ENCODE data around the gene SLC25A48. TPM values are rescaled to one million over a fixed set of nuclear protein-coding genes. Genes with fewer than 3 reads are reported as not detected.
A peak's percentile ranks its signal among the peaks of the same experiment; 100 is the strongest.

Gene SLC25A48
- total RNA-seq, 1 donor from 2014 or later = not detected

DNA sequence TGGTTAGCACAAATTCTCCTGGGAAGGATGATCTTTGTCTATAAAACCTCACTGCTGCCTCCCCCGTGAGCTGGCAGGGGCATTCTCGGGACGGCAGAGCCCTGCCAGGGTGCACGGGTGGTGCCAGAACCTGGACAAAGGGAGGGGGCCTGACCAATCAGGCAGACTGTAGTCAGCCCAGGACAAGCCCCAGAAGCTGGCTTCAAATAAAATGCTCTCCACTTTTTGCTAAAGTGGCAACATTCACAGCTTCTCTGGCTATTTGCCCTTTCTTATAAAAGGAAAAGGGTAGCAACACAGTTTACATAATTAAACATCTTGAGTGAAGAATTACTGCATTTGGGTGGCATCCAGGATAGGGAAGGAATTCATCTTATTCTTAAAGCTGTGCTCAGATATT, 46.8 kb downstream of the SLC25A48 start:
- DNase-seq (ENCODE audit: low spot score) = no peak

DNA sequence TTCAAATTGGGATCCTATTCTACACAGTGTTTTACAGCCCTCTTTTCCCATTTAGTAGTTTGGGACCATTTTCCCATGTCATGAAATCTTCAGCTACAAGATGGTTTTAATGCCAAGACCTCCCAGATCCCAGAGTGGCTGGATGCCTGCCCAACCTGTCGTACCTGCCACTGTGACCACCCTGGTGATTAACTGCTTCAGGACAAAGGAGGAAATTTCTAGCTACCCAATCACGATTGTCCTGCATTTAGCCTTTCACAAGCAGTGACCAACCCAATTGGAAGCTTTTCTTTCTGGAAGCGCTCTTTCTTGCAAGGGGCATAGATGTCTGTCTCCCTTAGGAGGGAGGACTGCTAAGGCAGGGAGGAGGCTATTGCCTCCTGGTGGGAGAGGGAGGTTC, 47.4 kb downstream of the SLC25A48 start:
- no peak for DNase-seq (ENCODE audit: low spot score)

DNA sequence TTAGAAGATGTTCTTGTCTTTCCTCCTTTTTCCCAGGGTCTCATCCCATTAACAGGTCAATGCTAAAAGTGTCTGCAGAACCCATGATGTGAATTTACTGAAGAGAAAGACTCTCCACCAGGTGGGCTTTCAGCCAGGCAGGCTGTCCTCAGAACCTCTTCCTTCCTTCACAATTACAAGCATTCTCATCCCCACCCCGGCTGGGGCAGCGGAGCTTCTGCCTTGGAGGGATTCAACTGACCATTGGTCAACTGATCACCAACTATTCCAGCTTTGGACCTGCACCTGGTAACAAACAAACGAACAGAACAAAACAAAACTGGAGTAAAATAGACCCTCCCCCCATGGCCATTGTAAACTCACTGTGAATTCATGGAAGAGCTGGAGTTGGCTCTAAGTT, 48.6 kb downstream of the SLC25A48 start:
- DNase-seq (ENCODE audit: low spot score) = no peak

DNA sequence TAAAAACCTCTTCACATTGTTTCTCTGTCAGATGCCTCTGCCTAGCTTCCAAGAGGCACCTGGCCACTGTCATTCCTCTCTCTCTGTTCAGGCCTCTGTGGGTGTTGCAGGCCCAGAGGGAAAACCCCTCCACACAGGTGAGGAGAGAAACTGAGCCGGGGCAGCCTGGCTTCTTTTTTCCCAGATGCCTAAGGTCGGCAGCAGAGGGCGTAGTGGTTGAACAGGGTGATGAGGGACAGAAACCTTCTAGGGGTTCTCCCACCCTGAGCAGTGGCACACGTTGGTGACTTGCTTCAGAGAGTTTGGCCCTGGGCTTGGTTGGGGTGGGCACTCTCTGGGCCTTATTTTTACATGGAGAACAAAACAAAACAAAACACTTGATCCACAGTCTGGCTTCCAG, 49.0 kb downstream of the SLC25A48 start:
- no peak for DNase-seq (ENCODE audit: low spot score)

DNA sequence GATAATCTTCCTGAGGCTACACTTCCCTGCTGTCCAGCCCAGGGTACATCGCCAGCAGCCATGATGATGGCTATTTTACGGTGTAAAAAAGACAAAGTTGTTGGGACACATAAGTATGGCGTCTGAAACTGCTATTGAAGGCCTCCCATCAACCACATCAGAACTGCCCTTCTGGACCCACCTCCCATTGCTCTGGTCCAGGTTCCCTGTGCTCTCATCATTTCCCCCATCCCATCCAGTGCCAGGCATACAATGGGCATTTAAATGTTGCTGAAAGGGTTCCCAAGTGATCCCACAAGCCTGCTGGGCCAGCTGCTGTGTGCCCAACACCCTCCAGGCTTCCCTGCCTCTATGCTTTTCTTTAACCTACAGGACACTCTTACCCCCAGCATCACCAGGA, 50.6 kb downstream of the SLC25A48 start:
- no peak for DNase-seq (ENCODE audit: low spot score)

DNA sequence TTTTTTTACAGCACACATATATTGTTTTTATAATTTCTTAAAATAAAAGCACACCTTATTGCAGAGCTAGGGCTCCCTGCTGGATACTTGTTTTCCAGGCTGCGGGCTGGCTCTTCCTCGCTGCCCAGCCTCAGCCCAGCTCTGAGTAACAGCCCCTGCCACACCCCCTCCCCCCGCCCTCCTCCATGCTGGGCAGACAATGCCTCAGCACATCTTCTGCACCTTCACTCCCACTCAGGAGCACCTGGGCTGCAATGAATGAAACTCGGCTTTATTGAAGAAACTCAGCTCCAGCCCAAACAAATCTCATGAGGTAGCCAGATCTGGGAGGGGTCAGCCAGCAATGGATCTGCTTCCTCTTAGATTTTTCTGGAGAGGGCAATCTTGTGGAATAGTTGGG, 51.7 kb downstream of the SLC25A48 start:
- no peak for DNase-seq (ENCODE audit: low spot score)

DNA sequence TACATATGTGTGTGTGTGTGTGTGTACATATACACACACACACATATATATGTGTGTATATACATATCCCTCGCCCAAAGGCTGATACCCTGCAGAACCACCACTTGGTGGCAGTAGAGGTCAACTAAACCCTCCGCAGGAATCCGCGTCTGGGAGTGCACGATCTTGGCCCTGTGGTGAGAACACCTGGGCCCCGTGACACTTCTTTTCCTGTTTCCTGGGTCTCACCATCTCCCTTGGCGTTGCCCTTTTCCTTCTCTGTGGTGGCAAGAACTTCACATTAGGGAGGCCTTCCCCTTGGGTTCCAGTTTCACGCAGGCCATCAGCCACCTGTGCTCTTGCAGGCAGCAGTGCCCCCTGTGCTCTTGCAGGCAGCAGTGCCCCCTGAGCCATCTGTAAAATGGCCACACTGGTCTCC, 53.0 kb downstream of the SLC25A48 start:
- DNase-seq (ENCODE audit: low spot score) = peak; percentile 76

DNA sequence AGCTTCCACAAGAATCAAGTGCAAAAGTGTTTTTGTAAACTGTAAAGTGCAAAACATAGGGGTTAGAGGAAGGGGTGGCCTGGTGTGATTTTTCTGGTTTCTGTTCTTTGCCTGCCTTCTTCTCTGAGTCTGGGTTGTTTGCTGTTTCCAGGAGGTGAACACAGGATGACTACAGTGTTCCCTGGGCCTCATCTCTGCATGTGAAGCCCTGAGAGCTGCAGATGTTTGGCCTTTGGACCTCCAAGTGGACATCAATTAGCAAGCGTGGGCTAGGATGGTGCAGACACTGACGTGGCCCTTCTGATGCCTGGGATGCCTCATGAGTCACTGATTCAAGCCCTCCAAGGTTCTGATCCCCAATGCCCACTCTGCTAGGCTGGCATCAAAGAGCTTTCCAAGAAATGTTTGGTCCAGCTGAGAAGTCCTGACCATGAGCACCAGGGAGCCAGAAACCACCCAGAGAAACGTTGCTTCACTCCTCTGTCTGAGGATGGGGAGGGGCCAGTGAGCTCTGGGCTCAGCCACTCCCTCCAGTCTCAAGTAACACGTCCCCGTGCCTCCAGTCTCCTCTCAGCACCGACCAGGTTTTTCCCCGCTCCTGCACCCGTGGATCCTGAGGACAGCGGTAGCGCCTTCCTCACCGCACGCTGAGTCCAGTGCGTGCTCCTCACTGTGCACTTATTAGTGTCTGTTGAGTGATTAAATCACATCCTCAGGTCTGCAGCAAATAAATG, 53.6 kb downstream of the SLC25A48 start:
- DNase-seq (ENCODE audit: low spot score) = no peak

DNA sequence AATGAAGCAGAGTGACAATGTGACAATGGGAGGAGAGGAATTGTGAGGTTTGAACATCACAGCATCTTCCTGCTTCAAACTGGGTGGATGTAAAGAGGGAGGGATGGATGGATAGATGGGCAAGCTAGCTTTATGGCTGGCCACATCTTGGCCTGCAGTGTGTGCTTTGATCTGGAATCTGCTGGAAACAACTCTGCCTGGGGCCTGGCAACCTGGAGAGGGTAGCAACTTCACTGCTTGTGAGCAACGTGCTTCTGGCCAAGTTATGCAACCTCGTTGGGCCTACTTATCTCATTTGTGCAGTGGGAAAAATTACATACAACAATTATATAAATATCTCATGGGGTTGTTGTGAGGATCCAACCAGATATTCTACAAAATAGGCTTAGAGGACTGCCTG, 55.8 kb downstream of the SLC25A48 start:
- DNase-seq (ENCODE audit: low spot score) = no peak

DNA sequence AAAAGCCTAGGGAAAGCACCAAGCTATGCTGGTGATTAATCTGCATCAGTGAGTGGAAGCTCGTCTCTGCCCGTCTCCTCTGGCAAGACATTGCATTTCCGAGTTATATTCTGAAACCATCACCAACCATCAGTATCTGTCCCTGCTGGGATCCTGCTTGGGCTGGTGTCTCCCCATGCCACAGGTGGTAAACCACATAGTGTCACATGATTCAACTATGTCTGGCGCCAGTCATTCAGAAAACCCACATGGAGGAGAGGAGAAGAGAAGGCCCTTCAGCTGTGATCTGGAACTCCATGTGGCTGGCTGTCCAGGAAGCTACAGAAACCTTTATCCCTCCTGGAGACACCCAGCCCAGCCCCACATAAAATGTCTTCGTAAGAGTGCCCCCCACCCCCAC, 56.4 kb downstream of the SLC25A48 start:
- no peak for DNase-seq (ENCODE audit: low spot score)

DNA sequence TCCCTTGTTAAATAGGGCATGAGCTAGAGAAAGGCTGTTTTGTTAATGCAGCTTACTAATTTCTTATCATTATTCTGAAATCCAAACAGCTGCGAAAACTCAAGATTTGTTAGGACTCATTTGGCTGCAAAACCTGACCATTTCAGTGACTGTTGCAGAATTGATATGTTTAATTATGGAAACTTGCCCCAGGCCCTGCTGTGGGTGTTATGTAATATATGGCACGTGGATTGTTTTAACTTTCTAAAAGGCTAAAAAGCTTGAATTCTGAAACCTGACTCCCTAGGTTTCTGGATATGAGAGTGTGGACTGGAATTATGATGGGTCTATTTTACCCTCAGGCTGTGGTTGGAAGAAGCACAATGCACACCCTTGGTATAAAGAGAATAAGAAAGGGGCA, 56.8 kb downstream of the SLC25A48 start:
- no peak for DNase-seq (ENCODE audit: low spot score)

DNA sequence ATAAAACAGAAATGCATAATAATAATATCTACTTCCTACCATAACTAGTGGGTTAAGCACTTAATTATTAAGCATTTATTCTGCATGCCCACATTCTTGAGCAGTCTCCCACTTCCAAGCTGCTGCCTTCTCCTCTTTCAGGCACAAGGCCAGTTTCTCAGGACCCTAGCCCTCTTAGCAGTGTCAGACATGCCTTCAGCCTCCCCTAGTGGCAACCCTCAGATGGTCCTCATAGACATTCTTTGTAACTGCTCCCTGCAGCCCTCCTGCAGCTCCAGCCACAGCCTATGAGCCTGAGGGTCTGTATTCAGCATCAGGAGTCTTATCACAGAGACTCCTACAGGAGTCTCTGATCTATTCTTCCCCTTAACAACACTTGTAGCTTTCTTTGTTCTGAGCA, 57.3 kb downstream of the SLC25A48 start:
- DNase-seq (ENCODE audit: low spot score) = no peak

DNA sequence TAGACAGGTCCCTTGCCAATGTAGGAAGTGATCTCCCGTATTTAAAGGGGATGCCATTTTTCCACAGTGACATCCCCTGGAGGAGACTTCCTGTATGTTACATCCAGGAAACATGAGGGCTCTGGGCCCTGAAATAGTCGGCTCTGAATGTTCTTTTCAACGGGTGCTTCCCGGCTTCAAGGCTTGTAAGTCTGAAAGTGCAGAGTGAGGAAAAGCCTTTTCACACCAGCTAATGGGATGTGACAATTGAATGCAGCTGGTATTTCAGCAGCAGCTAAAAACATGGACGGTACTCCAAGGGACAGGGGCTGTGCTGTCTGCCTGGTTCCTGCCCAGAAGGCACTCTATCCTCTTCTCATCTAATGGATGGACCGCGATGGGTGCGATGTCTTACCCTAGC, 59.8 kb downstream of the SLC25A48 start:
- no peak for DNase-seq (ENCODE audit: low spot score)

DNA sequence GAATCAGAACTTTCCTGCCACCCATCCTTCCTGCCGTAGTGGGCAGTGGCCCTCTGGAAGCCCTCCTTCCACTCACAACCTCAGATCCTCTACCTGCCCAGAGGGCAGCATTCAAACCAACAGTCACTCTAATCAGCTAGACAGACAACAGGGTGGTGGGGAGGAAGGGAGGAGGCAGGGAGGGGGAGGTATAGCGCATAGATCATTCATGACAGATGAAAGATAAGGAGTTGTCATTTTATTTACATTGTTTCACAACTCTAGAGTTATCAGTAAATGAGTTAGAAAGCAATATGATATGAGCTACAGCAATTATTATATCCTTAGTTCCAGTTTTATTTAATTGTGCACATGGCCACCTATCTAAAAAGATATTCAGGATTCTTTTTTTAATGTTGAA, 60.3 kb downstream of the SLC25A48 start:
- DNase-seq (ENCODE audit: low spot score) = no peak

DNA sequence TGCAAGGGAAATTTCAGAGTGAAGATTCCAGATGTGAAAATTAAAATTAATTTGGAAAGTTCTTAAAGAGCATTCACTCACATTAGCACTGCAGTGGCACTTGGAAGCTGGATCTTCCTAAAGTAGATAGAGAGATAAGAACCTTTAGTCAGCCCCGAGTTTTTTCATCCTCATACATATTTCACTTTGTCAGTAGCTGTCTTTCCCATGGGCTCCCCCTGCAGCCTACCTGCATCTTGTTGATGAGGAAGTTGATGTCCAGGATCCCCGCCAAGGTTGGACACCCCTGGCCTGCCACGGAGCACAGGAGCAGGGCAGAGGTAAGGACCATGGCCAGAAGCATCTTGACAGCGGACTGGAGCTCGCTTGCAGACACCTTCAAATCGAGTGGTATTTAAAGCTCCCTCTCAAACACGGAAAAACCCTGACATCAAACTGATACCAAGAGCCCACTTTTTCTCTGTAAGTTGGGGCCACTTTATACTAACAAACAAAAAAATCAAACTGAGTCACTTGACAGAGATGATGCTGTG, 61.1 kb downstream of the SLC25A48 start, which contains the start of gene IL9:
Gene IL9, minus strand, starts transcription at position 368 of the 533 bp plus-strand sequence. Its CDS starts 25 bp downstream, at position 343.
- DNase-seq (ENCODE audit: low spot score) = no peak

DNA sequence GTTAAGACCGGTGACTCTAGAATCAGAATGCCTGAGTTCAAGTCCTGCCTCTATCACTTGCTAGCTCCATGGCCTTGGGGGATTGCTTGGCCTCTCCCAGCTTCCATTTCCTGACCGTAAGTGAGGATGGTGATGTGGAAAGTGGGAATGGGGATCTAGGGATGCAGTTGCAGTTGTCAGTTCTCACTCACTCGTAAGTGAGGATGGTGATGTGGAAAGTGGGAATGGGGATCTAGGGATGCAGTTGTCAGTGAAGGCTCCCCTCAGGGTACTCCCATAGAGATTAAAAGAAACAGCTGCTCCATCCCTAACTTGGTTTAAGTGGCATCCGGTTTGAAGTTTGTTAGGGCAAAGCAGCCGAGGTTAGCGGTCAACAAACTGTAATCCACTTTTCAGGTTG, 64.2 kb downstream of the SLC25A48 start:
- no peak for DNase-seq (ENCODE audit: low spot score)

DNA sequence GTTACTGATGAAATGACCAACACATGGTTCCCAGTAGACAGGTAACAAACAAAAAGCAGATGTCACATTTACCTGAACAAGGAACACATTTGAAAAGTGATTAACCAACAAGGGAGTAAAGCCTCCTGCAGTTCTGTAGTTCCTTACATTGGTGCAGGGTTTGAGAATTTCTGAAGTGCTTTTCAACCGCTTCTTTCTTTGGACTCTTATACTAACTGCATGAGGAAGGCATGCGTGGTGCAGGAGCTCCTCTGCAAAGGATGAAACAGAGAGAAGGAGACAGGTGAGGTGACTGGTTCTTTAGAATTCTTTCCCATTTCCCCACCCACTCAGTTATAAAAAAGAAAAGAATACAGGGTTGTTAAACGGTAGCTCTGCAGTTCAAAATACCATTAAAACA, 65.8 kb downstream of the SLC25A48 start:
- no peak for DNase-seq (ENCODE audit: low spot score)

DNA sequence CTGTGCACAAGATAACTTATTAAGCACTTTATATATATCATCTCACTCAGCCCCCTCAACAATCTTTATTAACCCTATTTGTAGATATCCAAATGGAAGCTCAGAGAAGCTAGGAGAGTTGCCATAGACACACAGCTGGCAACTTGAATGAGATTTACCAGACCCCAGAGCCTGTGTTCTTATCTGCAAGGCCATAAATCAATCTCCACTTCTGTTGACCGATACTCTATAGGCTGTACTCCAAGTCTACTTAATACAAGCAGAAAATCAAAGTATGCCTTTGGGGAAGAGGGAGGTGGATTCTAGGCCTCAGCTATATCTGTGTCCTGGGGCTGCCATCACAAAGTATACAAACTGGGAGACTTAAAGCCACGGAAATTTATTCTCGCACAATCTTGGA, 67.2 kb downstream of the SLC25A48 start:
- DNase-seq (ENCODE audit: low spot score) = no peak

DNA sequence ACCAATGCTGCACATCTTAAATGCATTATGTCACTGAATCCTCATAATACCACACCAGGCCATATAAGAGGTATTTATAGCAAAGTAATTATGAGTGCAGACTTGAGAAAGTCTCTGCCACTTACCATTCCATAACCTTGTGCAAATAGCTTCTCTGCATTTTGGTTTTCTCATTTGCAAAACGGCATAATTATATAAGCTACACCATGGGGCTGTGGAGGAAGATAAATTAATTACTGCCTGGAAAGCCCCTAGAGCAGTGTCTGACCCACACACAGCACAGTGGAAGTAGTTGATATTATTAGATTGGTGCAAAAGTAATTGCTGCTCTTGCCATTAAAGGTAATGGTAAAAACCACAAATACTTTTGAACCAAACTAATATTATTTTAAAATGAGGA, 70.7 kb downstream of the SLC25A48 start:
- no peak for DNase-seq (ENCODE audit: low spot score)

DNA sequence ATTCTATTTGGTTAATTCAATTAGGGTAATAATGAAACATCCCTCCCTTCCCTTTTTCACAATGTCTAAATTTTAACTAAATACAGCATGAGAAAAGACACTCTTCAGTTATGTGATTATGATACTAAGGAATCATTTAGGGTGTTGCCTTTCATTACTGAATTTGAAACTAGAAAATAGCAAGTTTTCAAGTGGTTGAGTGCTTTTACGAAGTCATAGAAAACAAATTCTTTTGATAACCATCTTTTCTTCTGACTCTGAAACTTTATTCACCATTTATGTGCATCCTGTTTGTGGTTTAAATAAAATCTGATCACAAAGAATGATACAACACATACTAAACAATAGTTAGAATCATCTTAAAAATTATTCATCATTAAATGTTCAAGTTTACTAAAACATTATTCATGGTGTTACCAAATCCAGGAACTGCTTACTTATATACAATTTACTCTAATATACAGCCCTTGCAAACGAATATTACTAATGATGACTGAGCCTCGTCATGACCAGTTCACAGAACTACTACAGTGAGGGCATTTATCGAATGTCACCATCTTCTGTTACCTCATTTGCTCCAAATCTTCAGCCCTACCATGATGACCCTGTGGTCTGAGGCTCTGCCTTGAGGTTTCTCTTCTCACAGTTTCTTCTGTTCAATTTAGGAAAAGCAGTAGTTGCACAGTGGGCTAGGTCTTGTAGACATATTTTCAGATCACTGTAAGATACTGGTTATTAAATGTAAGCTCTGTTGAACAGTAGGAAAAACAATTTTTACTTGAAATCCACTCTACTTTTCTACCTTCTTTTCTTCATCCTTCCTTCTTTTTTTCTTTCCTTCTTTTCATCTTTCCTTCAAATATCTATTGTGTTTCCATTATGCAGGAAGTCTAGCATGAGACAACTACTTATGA, 79.5 kb downstream of the SLC25A48 start:
- no peak for DNase-seq (ENCODE audit: low spot score)

DNA sequence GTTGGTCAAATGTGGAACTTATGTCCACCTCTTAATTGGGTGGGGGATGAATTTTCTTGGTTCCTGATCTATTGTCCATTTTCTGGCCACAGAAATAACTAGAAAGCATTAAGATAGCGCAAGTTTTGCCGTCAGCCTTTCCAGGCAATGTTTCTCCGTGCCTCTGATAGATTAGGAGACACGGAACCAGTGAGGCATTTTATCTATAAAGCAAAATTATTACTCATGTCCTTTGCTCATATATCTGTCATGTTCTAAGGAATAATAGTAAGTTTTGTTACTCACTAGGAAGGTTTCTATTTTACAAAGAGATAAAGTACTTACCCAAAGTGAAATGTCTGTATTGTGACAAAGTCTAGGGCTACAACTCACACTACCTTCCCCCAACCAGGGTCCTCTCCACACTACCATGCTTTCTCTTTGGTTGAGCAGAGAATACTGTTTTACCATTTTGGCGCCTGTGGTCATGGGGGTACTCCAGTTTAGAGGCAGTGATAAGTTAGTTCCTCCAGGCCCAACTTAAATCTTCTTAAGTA, 81.1 kb downstream of the SLC25A48 start:
- no peak for DNase-seq (ENCODE audit: low spot score)

DNA sequence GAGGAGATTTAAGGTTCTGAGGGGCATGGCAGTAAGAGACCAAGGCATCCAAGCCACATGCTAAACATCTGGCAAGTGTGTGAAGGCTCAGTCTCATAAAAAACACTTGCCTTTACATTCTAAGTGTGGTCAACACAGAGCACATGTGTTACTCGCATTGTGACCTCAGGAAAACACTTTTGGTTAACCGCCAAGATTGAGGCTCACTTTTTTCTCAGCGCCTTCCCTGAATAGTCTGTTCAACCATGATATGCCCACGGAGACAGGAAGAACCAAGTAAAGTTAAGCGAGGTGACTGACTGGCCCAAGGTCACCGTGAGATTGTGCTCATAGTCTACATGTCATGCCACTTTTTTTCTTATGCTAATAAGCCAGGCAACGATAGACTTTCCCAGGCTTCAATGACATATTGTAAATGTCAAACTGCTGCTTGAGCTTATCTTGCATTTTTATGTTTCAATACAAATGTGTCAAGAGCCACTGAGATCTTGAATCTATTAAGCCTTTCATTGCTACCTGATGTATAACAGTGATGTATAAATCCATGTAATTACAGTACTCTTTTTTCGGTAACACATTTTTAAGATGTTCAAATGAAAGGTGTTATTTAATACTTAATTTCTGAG, 82.3 kb downstream of the SLC25A48 start:
- DNase-seq (ENCODE audit: low spot score) = no peak

Measured in ureter (tissue), 1 donor.